H9 (cell line): Measurements from ENCODE around the gene SKAP1. TPM values are rescaled to one million over a fixed set of nuclear protein-coding genes. Genes with fewer than 3 reads are reported as not detected.
A peak's percentile ranks its signal among the peaks of the same experiment; 100 is the strongest.

Experiments
- DNase-seq: peaks from one replicate; pipeline ENCODE4 v3.0.0-alpha.2; 2017
- H2AFZ ChIP-seq: one replicate; pipeline ENCODE4 v1.6.1; 2013; ENCODE audit warnings: mild to moderate bottlenecking, low read length, control low read depth, moderate library complexity
- H2AK5ac ChIP-seq: 2 replicates; pipeline ENCODE4 v1.6.1; 2013; ENCODE audit warnings: low read length, control low read depth, mixed read lengths; ENCODE audit not compliant: insufficient read length
- H2BK120ac ChIP-seq: one replicate; pipeline ENCODE4 v1.6.1; 2013; ENCODE audit warnings: low read depth, mild to moderate bottlenecking, low read length, control low read depth, inconsistent platforms; ENCODE audit not compliant: poor library complexity, severe bottlenecking
- H2BK12ac ChIP-seq: 2 replicates; pipeline ENCODE4 v1.6.1; 2013; ENCODE audit warnings: low read length, control low read depth, mixed read lengths, low read depth; ENCODE audit not compliant: insufficient read length
- H2BK15ac ChIP-seq: 2 replicates; pipeline ENCODE4 v1.6.1; 2013; ENCODE audit warnings: low read depth, low read length, control low read depth
- H2BK20ac ChIP-seq: one replicate; pipeline ENCODE4 v1.6.1; 2013; ENCODE audit warnings: low read depth, mild to moderate bottlenecking, low read length, control low read depth, inconsistent platforms; ENCODE audit not compliant: poor library complexity, severe bottlenecking
- H2BK5ac ChIP-seq: 2 replicates; pipeline ENCODE4 v1.6.1; 2013; ENCODE audit warnings: low read length, control low read depth, mixed read lengths; ENCODE audit not compliant: insufficient read length
- H3K14ac ChIP-seq: 2 replicates; pipeline ENCODE4 v1.6.1; 2013; ENCODE audit warnings: low read length, control low read depth; ENCODE audit not compliant: insufficient read depth
- H3K18ac ChIP-seq: 2 replicates; pipeline ENCODE4 v1.6.1; 2013; ENCODE audit warnings: low read depth, mild to moderate bottlenecking, mixed read lengths, low read length, control low read depth; ENCODE audit not compliant: insufficient read length
- H3K23ac ChIP-seq: 2 replicates; pipeline ENCODE4 v1.6.1; 2013; ENCODE audit warnings: low read length, control low read depth, mixed read lengths, low read depth; ENCODE audit not compliant: insufficient read length
- H3K23me2 ChIP-seq: 2 replicates; pipeline ENCODE4 v1.6.1; 2013; ENCODE audit warnings: low read depth, mild to moderate bottlenecking, mixed read lengths, low read length, control low read depth; ENCODE audit not compliant: insufficient read length, poor library complexity, severe bottlenecking
- H3K27ac ChIP-seq: 2 replicates; pipeline ENCODE4 v1.5.1; 2013; ENCODE audit warnings: low read length, control low read depth, mixed read lengths, low read depth; ENCODE audit not compliant: insufficient read length
- H3K27me3 ChIP-seq: 2 replicates; pipeline ENCODE4 v1.6.1; 2013; ENCODE audit warnings: low read length, control low read depth, inconsistent platforms; ENCODE audit not compliant: insufficient read depth
- H3K4ac ChIP-seq: 2 replicates; pipeline ENCODE4 v1.6.1; 2013; ENCODE audit warnings: low read depth, mild to moderate bottlenecking, control low read depth, inconsistent platforms, low read length, moderate library complexity
- H3K4me1 ChIP-seq: 2 replicates; pipeline ENCODE4 v1.6.1; 2013; ENCODE audit warnings: low read length, control low read depth, inconsistent platforms; ENCODE audit not compliant: insufficient read depth
- H3K4me2 ChIP-seq: 2 replicates; pipeline ENCODE4 v1.6.1; 2013; ENCODE audit warnings: low read length, control low read depth, mixed read lengths; ENCODE audit not compliant: insufficient read length, insufficient read depth
- H3K56ac ChIP-seq: 2 replicates; pipeline ENCODE4 v1.6.1; 2013; ENCODE audit warnings: low read depth, mild to moderate bottlenecking, mixed read lengths, low read length, control low read depth; ENCODE audit not compliant: insufficient read length
- H3K79me1 ChIP-seq: 2 replicates; pipeline ENCODE4 v1.6.1; 2013; ENCODE audit warnings: low read depth, mild to moderate bottlenecking, moderate library complexity, low read length, control low read depth, inconsistent platforms; ENCODE audit not compliant: insufficient read depth, poor library complexity, severe bottlenecking
- H3K79me2 ChIP-seq: 2 replicates; pipeline ENCODE4 v1.6.1; 2013; ENCODE audit warnings: low read length, control low read depth, inconsistent platforms; ENCODE audit not compliant: insufficient read depth
- H3K9ac ChIP-seq: 2 replicates; pipeline ENCODE4 v1.6.1; 2013; ENCODE audit warnings: low read length, control low read depth, mixed read lengths; ENCODE audit not compliant: insufficient read length; ENCODE audit errors: extremely low read depth
- H3K9me3 ChIP-seq: one replicate; pipeline ENCODE4 v1.6.1; 2013; ENCODE audit warnings: low read depth, low read length, inconsistent platforms; ENCODE audit not compliant: control insufficient read depth
- H3T11ph ChIP-seq: one replicate; pipeline ENCODE4 v1.6.1; 2013; ENCODE audit warnings: mild to moderate bottlenecking, low read length, control low read depth, inconsistent platforms
- H4K20me1 ChIP-seq: one replicate; pipeline ENCODE4 v1.6.1; 2013; ENCODE audit not compliant: control insufficient read depth, insufficient read length, insufficient read depth
- H4K5ac ChIP-seq: 2 replicates; pipeline ENCODE4 v1.6.1; 2013; ENCODE audit warnings: low read depth, mild to moderate bottlenecking, mixed read lengths, low read length, control low read depth; ENCODE audit not compliant: insufficient read length
- H4K8ac ChIP-seq: replicated peaks from 2 replicates; pipeline ENCODE4 v1.6.1; 2013; ENCODE audit warnings: low read length, control low read depth, mixed read lengths, low read depth; ENCODE audit not compliant: insufficient read length
- H4K91ac ChIP-seq: 2 replicates; pipeline ENCODE4 v1.6.1; 2013; ENCODE audit warnings: low read depth, mild to moderate bottlenecking, moderate library complexity, mixed read lengths, low read length, control low read depth; ENCODE audit not compliant: insufficient read length
- H3K27ac Mint-ChIP-seq, 3 experiments: 2 replicates in 2 of 3; 3 replicates in 1 of 3; pipeline ENCODE4 v1.8.0; 2020 to 2021; ENCODE audit warnings: mixed read lengths in 3 of 3, mild to moderate bottlenecking in 1 of 3, moderate library complexity in 1 of 3
- H3K27me3 Mint-ChIP-seq: 2 replicates; pipeline ENCODE4 v1.8.0; 2021; ENCODE audit warnings: low read depth, mild to moderate bottlenecking, moderate library complexity, mixed read lengths
- H3K36me3 Mint-ChIP-seq, 3 experiments: 2 replicates in 2 of 3; 3 replicates in 1 of 3; pipeline ENCODE4 v1.8.0; 2020 to 2021; ENCODE audit warnings: low read depth in 3 of 3, mixed read lengths in 3 of 3; ENCODE audit not compliant: insufficient read depth in 1 of 3
- H3K4me1 Mint-ChIP-seq, 2 experiments: 2 replicates each; pipeline ENCODE4 v1.8.0; 2020; ENCODE audit warnings: mixed read lengths in 2 of 2
- H3K4me3 Mint-ChIP-seq, 2 experiments: 2 replicates in 1 of 2; 3 replicates in 1 of 2; pipeline ENCODE4 v1.8.0; 2020 to 2021; ENCODE audit warnings: mild to moderate bottlenecking in 2 of 2, mixed read lengths in 2 of 2, moderate library complexity in 1 of 2
- H3K9me3 Mint-ChIP-seq, 2 experiments: 2 replicates in 1 of 2; 3 replicates in 1 of 2; pipeline ENCODE4 v1.8.0; 2020; ENCODE audit warnings: mild to moderate bottlenecking in 2 of 2, mixed read lengths in 2 of 2, moderate library complexity in 1 of 2
- WGBS: extraction: QIAGEN DNeasy Blood & Tissue Kit; methylation state at CpG from one replicate; pipeline ENCODE4 v1.1.7; 2013; ENCODE audit warnings: missing lambda C conversion rate, low lambda C conversion rate, mixed read lengths; ENCODE audit not compliant: insufficient read length; ENCODE audit errors: extremely low coverage; 5-methylcytosine and 5-hydroxymethylcytosine counted together
- total RNA-seq: library from RNA; stranded (reverse); gene quantifications from 2 replicates; pipeline ENCODE4 v1.2.1, GENCODE V29; 2021
- TF ChIP-seq, protein P1 (sequence below): fragments of 200-600 bp; sonication (generic); conservative IDR thresholded peaks from 3 replicates; pipeline ENCODE4 v1.8.0; 2021; ENCODE audit warnings: antibody characterized with exemption, mild to moderate bottlenecking

The SKAP1 gene
- total RNA-seq, 1 experiment from 2014 or later = not detected

- Histone ChIP-seq H4K91ac (no peak overlapping the region), H3K56ac (no peak overlapping the region), H2BK15ac (no peak overlapping the region), H4K5ac (no peak overlapping the region), H3K23ac (no peak overlapping the region), H3K79me1 (no peaks in the 10 kb centered on the region), H3K9ac (no peak overlapping the region), H2AFZ (no peak overlapping the region), H3K27ac (no peak overlapping the region), H3T11ph (no peak overlapping the region), H3K79me2 (no peaks in the 10 kb centered on the region), H4K20me1 (no peaks in the 10 kb centered on the region), H2AK5ac (no peak overlapping the region), H3K4me1 (peaks cover 3% of the 10 kb centered on the region), H4K8ac (no peak overlapping the region), H3K9me3 (no peaks in the 10 kb centered on the region), H2BK20ac (no peak overlapping the region), H2BK120ac (no peak overlapping the region), H3K4ac (no peak overlapping the region), H3K4me2 (no peak overlapping the region), H3K18ac (no peak overlapping the region), H3K23me2 (no peaks in the 10 kb centered on the region), H2BK5ac (no peak overlapping the region), H3K14ac (no peak overlapping the region), H2BK12ac (no peak overlapping the region), H3K27me3 (peaks cover 4% of the 10 kb centered on the region; the same call in 1 of the 2 replicates)
- Mint-ChIP-seq H3K9me3 (no peaks in the 10 kb centered on the region; a peak in 1 of 5 replicates), H3K36me3 (no peaks in the 10 kb centered on the region), H3K4me3 (no peak overlapping the region), H3K27me3 (peaks cover 62% of the 10 kb centered on the region), H3K27ac (no peak overlapping the region), H3K4me1 (peaks cover 9 to 11% of the 10 kb centered on the region in 2 experiments)
- WGBS = no CpG with 5 or more reads among the region's 1 CpG
- TF ChIP-seq, protein P1, sequence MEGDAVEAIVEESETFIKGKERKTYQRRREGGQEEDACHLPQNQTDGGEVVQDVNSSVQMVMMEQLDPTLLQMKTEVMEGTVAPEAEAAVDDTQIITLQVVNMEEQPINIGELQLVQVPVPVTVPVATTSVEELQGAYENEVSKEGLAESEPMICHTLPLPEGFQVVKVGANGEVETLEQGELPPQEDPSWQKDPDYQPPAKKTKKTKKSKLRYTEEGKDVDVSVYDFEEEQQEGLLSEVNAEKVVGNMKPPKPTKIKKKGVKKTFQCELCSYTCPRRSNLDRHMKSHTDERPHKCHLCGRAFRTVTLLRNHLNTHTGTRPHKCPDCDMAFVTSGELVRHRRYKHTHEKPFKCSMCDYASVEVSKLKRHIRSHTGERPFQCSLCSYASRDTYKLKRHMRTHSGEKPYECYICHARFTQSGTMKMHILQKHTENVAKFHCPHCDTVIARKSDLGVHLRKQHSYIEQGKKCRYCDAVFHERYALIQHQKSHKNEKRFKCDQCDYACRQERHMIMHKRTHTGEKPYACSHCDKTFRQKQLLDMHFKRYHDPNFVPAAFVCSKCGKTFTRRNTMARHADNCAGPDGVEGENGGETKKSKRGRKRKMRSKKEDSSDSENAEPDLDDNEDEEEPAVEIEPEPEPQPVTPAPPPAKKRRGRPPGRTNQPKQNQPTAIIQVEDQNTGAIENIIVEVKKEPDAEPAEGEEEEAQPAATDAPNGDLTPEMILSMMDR = peak; percentile 72
- peak; percentile 77 for DNase-seq
These were observed 214.4 kb downstream of the SKAP1 start for GRCh38 chr17:48215583-48216139.
